HepG2 (cell line): Measurements from ENCODE around the gene TUT1. TPM values are rescaled to one million over a fixed set of nuclear protein-coding genes. Genes with fewer than 3 reads are reported as not detected.

Experiments used
- LCORL ChIP-seq, 2 experiments: fragments of 450-650 bp in 1 of 2; sonication (generic) in 1 of 2; formaldehyde crosslinking in 1 of 2; IDR thresholded peaks; 2 replicates each; pipeline versions ENCODE4 v1.5.0 to v1.6.1; 2017 to 2020; ENCODE audit warnings: antibody characterized with exemption in 1 of 2, missing genetic modification reagents in 1 of 2
- PAWR ChIP-seq: sonication (generic); formaldehyde crosslinking; IDR thresholded peaks from 2 replicates; pipeline ENCODE4 v1.4.0; 2020; ENCODE audit warnings: missing genetic modification reagents, mild to moderate bottlenecking, borderline replicate concordance
- RFXAP ChIP-seq: sonication (generic); formaldehyde crosslinking; IDR thresholded peaks from 2 replicates; pipeline ENCODE4 v1.4.0; 2020; ENCODE audit warnings: missing genetic modification reagents, borderline replicate concordance
- SIN3B ChIP-seq: fragments of 150-350 bp; IDR thresholded peaks from 2 replicates; pipeline ENCODE4 v1.6.1; 2014; ENCODE audit warnings: low read length
- ZMYM3 ChIP-seq: sonication (generic); formaldehyde crosslinking; IDR thresholded peaks from 2 replicates; pipeline ENCODE4 v1.5.1; 2020; ENCODE audit warnings: mild to moderate bottlenecking, missing genetic modification reagents
- ZNF546 ChIP-seq: sonication (generic); formaldehyde crosslinking; conservative IDR thresholded peaks from 2 replicates; pipeline ENCODE4 v1.8.1; 2023; ENCODE audit warnings: mild to moderate bottlenecking, missing genetic modification reagents
- ZNF747 ChIP-seq: sonication (generic); formaldehyde crosslinking; IDR thresholded peaks from 2 replicates; pipeline ENCODE4 v1.8.1; 2023; ENCODE audit warnings: missing genetic modification reagents, mild to moderate bottlenecking, borderline replicate concordance
- ZNF780A ChIP-seq: sonication (generic); formaldehyde crosslinking; IDR thresholded peaks from 2 replicates; pipeline ENCODE4 v1.8.0; 2022; ENCODE audit warnings: mild to moderate bottlenecking, missing genetic modification reagents, moderate library complexity
- polyA plus RNA-seq, 8 experiments: library from polyadenylated mRNA; depleted of rRNA in 3 of 8; stranded (reverse) in 7 of 8; unstranded in 1 of 8; fragments of >200 nt; fragmentation: Illumina TruSeq in 4 of 8; extraction: Trizol in 4 of 8; gene quantifications; 2 replicates each; pipeline versions ENCODE4 v1.2.1 to v1.2.3, GENCODE V29; 2011 to 2016; ENCODE audit warnings: low read depth in 4 of 8, missing spikeins in 1 of 8, mixed read lengths in 1 of 8; ENCODE audit not compliant: insufficient read depth in 1 of 8
- total RNA-seq, 5 experiments: library from RNA; depleted of rRNA; stranded (reverse); fragments of >200 nt; fragmentation: Illumina TruSeq; extraction: Trizol; gene quantifications; 2 replicates each; pipeline ENCODE4 v1.2.3, GENCODE V29; 2016; ENCODE audit warnings: low read depth in 1 of 5
- TF ChIP-seq, protein P1 (sequence below): sonication (generic); formaldehyde crosslinking; IDR thresholded peaks from 2 replicates; pipeline ENCODE4 v1.5.0; 2020; ENCODE audit warnings: missing genetic modification reagents, mild to moderate bottlenecking, borderline replicate concordance
- TF ChIP-seq, protein P2 (sequence below): sonication (generic); formaldehyde crosslinking; IDR thresholded peaks from 2 replicates; pipeline ENCODE4 v1.4.0; 2020; ENCODE audit warnings: mild to moderate bottlenecking, missing genetic modification reagents
- TF ChIP-seq, protein P3 (sequence below): sonication (generic); formaldehyde crosslinking; IDR thresholded peaks from 2 replicates; pipeline ENCODE4 v1.8.1; 2023; ENCODE audit warnings: mild to moderate bottlenecking, missing genetic modification reagents
- TF ChIP-seq, protein P4 (sequence below): fragments of 450-650 bp; IDR thresholded peaks from 2 replicates; pipeline ENCODE4 v1.6.1; 2016
- TF ChIP-seq, protein P5 (sequence below): sonication (generic); formaldehyde crosslinking; IDR thresholded peaks from 2 replicates; pipeline ENCODE4; 2020; ENCODE audit warnings: missing genetic modification reagents, mild to moderate bottlenecking, borderline replicate concordance
- TF ChIP-seq, protein P6 (sequence below): sonication (generic); formaldehyde crosslinking; IDR thresholded peaks from 2 replicates; pipeline ENCODE4 v1.5.0; 2020; ENCODE audit warnings: mild to moderate bottlenecking, missing genetic modification reagents, borderline replicate concordance

TUT1 gene
- total and polyA plus RNA-seq, 2 of the 13 experiments (the other 11 are each of a cell fraction or from before 2014, with no cell fraction given) = 9.7 to 14.3 TPM

DNA sequence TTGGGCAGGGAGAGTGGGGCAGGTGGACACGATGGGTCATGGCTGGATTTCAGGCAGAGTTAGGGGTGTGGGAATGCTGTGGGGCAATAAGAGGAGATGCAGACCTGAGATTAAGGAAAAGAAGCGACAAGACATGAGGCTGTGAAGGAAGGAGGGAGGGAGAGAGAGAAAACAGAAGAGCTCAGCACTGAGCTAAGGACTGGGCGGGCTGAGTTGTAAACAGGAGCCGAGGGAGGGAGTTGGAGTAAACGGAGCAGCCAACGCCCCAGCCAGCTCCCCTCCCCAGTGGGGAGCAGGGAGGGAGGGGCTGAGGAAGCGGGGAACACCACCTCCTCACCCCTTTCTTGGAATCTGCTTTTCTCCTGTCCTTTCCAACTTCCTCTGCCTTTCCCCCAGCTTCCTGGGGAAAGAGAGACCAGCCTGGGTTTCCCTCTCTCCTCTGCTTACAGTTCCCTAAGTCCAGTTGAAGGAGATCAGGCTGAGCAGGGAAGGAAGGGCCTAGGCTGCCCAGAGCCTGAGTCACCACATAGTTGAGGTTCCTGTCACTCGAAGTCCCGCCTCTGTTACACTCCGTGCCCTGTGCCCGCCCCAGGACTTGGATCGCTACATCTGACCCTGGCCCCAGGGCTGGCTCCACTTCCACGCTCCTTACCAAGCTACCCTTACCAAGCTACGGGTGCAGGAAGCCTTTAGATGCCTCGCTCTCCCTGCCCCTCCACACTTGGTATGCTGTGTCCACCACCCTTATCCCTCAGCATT, 38.1 kb downstream of the TUT1 start (continued):
- TF ChIP-seq, protein P1, sequence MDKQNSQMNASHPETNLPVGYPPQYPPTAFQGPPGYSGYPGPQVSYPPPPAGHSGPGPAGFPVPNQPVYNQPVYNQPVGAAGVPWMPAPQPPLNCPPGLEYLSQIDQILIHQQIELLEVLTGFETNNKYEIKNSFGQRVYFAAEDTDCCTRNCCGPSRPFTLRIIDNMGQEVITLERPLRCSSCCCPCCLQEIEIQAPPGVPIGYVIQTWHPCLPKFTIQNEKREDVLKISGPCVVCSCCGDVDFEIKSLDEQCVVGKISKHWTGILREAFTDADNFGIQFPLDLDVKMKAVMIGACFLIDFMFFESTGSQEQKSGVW = no peak
- TF ChIP-seq, protein P2, sequence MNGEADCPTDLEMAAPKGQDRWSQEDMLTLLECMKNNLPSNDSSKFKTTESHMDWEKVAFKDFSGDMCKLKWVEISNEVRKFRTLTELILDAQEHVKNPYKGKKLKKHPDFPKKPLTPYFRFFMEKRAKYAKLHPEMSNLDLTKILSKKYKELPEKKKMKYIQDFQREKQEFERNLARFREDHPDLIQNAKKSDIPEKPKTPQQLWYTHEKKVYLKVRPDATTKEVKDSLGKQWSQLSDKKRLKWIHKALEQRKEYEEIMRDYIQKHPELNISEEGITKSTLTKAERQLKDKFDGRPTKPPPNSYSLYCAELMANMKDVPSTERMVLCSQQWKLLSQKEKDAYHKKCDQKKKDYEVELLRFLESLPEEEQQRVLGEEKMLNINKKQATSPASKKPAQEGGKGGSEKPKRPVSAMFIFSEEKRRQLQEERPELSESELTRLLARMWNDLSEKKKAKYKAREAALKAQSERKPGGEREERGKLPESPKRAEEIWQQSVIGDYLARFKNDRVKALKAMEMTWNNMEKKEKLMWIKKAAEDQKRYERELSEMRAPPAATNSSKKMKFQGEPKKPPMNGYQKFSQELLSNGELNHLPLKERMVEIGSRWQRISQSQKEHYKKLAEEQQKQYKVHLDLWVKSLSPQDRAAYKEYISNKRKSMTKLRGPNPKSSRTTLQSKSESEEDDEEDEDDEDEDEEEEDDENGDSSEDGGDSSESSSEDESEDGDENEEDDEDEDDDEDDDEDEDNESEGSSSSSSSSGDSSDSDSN (CRISPR knock-in tag) = 0 out of 2 replicates have a peak, but pooled peaks have one; percentile 22
- TF ChIP-seq RFXAP (no peak), ZMYM3 (CRISPR knock-in tag) (peak; percentile 23; the same call in 1 of the 2 replicates), LCORL (IDR thresholded peaks at IDR 0.05) (no peak), LCORL (CRISPR knock-in tag; IDR thresholded peaks at IDR 0.05) (0 out of 2 replicates have a peak, but pooled peaks have one; percentile 26), ZNF546 (CRISPR knock-in tag) (no peak), SIN3B (no peak), PAWR (CRISPR knock-in tag) (no peak), ZNF747 (no peak), ZNF780A (CRISPR knock-in tag) (no peak)
- TF ChIP-seq, protein P3, sequence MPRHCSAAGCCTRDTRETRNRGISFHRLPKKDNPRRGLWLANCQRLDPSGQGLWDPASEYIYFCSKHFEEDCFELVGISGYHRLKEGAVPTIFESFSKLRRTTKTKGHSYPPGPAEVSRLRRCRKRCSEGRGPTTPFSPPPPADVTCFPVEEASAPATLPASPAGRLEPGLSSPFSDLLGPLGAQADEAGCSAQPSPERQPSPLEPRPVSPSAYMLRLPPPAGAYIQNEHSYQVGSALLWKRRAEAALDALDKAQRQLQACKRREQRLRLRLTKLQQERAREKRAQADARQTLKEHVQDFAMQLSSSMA (CRISPR knock-in tag) = no peak
- TF ChIP-seq, protein P4, sequence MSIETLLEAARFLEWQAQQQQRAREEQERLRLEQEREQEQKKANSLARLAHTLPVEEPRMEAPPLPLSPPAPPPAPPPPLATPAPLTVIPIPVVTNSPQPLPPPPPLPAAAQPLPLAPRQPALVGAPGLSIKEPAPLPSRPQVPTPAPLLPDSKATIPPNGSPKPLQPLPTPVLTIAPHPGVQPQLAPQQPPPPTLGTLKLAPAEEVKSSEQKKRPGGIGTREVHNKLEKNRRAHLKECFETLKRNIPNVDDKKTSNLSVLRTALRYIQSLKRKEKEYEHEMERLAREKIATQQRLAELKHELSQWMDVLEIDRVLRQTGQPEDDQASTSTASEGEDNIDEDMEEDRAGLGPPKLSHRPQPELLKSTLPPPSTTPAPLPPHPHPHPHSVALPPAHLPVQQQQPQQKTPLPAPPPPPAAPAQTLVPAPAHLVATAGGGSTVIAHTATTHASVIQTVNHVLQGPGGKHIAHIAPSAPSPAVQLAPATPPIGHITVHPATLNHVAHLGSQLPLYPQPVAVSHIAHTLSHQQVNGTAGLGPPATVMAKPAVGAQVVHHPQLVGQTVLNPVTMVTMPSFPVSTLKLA = no peak
- TF ChIP-seq, protein P5, sequence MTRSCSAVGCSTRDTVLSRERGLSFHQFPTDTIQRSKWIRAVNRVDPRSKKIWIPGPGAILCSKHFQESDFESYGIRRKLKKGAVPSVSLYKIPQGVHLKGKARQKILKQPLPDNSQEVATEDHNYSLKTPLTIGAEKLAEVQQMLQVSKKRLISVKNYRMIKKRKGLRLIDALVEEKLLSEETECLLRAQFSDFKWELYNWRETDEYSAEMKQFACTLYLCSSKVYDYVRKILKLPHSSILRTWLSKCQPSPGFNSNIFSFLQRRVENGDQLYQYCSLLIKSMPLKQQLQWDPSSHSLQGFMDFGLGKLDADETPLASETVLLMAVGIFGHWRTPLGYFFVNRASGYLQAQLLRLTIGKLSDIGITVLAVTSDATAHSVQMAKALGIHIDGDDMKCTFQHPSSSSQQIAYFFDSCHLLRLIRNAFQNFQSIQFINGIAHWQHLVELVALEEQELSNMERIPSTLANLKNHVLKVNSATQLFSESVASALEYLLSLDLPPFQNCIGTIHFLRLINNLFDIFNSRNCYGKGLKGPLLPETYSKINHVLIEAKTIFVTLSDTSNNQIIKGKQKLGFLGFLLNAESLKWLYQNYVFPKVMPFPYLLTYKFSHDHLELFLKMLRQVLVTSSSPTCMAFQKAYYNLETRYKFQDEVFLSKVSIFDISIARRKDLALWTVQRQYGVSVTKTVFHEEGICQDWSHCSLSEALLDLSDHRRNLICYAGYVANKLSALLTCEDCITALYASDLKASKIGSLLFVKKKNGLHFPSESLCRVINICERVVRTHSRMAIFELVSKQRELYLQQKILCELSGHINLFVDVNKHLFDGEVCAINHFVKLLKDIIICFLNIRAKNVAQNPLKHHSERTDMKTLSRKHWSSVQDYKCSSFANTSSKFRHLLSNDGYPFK = no peak
- TF ChIP-seq, protein P6, sequence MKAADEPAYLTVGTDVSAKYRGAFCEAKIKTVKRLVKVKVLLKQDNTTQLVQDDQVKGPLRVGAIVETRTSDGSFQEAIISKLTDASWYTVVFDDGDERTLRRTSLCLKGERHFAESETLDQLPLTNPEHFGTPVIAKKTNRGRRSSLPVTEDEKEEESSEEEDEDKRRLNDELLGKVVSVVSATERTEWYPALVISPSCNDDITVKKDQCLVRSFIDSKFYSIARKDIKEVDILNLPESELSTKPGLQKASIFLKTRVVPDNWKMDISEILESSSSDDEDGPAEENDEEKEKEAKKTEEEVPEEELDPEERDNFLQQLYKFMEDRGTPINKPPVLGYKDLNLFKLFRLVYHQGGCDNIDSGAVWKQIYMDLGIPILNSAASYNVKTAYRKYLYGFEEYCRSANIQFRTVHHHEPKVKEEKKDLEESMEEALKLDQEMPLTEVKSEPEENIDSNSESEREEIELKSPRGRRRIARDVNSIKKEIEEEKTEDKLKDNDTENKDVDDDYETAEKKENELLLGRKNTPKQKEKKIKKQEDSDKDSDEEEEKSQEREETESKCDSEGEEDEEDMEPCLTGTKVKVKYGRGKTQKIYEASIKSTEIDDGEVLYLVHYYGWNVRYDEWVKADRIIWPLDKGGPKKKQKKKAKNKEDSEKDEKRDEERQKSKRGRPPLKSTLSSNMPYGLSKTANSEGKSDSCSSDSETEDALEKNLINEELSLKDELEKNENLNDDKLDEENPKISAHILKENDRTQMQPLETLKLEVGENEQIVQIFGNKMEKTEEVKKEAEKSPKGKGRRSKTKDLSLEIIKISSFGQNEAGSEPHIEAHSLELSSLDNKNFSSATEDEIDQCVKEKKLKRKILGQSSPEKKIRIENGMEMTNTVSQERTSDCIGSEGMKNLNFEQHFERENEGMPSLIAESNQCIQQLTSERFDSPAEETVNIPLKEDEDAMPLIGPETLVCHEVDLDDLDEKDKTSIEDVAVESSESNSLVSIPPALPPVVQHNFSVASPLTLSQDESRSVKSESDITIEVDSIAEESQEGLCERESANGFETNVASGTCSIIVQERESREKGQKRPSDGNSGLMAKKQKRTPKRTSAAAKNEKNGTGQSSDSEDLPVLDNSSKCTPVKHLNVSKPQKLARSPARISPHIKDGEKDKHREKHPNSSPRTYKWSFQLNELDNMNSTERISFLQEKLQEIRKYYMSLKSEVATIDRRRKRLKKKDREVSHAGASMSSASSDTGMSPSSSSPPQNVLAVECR (CRISPR knock-in tag) = peak; percentile 35; the same call in 1 of the 2 replicates
